ENCODE measurements around the gene CDK5RAP2. TPM values are rescaled to one million over a fixed set of nuclear protein-coding genes. Genes with fewer than 3 reads are reported as not detected.

The CDK5RAP2 gene
- total and polyA plus RNA-seq, 8 donors, result 24.7 to 438 (median 31.3) TPM

DNA sequence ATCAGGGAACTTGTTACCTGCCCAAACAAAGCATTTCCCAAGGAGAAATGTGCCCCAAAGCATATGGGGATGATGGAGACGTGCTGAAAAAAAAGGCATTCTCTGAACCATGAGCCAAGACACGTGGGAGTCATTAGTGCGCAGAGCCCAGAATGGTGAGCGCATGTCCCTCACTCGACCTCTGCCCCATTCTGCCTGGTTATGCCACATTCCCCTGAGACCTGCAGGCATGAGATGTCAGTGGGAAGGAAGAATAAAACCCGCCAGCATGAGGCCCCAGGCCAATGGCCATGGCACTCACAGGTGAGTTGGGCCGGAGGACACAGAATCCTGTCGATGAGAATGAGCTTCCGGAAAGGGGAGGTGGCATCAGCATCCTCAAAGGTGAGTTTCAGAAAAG is 228.9 kb downstream of the CDK5RAP2 start:
- intact Hi-C loops (cut with DNase I; ENCODE audit: low total_unique reads), result no loop called here
- WGBS, 5 donors, result 74 to 83% (median 80%) methylated on average over 9 of the region's 9 CpGs
- H3K4me3 ChIP-seq, result no peak overlapping the region

DNA sequence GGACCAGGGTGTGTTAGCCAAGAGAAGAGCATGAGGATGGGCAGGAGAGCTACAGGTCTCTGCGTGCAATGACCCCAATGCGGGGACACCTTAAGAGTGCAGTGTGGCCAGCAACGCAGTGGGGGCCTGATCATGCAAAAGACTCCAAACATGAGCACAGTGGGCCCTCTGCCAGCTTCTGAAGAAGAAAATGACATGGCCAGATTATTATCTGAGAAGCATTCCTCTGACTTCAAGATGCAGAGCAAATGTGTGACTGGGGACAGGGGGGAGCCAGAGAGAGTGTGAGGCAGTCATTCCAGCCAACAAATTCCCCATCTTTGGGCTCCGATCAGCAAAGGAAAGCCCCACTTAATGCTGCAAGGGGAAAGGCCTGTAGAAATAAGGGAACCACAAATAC is 229.4 kb downstream of the CDK5RAP2 start:
- TF ChIP-seq POLR2AphosphoS5 (IDR thresholded peaks at IDR 0.05) (no peak), POLR2A (IDR thresholded peaks at IDR 0.05) (no peak), EP300 (IDR thresholded peaks at IDR 0.05) (no peak)
- TF ChIP-seq, protein P1, sequence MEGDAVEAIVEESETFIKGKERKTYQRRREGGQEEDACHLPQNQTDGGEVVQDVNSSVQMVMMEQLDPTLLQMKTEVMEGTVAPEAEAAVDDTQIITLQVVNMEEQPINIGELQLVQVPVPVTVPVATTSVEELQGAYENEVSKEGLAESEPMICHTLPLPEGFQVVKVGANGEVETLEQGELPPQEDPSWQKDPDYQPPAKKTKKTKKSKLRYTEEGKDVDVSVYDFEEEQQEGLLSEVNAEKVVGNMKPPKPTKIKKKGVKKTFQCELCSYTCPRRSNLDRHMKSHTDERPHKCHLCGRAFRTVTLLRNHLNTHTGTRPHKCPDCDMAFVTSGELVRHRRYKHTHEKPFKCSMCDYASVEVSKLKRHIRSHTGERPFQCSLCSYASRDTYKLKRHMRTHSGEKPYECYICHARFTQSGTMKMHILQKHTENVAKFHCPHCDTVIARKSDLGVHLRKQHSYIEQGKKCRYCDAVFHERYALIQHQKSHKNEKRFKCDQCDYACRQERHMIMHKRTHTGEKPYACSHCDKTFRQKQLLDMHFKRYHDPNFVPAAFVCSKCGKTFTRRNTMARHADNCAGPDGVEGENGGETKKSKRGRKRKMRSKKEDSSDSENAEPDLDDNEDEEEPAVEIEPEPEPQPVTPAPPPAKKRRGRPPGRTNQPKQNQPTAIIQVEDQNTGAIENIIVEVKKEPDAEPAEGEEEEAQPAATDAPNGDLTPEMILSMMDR (IDR thresholded peaks at IDR 0.05), result no peak
- Histone ChIP-seq H3K36me3 (no peaks in the 10 kb centered on the region), H3K27me3 (peaks cover 0 to 6% (median 0%) of the 10 kb centered on the region in 3 donors), H3K27ac (no peak overlapping the region), H3K4me1 (no peaks in the 10 kb centered on the region), H3K4me3 (no peak overlapping the region), H3K9me3 (no peaks in the 10 kb centered on the region)
- 85 to 93% (median 85%) methylated on average over 4 of the region's 4 CpGs for WGBS, 5 donors
- no peak for DNase-seq
- intact Hi-C loops (cut with DNase I; ENCODE audit: low total_unique reads), result no loop called here

More for the DNA sequence above, 228.9 kb downstream of the CDK5RAP2 start:
- Histone ChIP-seq H3K4me1 (no peaks in the 10 kb centered on the region), H3K9me3 (peaks cover 0 to 2% (median 0%) of the 10 kb centered on the region in 4 donors), H3K27ac (no peak overlapping the region), H3K36me3 (no peaks in the 10 kb centered on the region), H3K27me3 (peaks cover 0 to 6% (median 0%) of the 10 kb centered on the region in 3 donors)
- TF ChIP-seq POLR2A (IDR thresholded peaks at IDR 0.05) (no peak), EP300 (IDR thresholded peaks at IDR 0.05) (no peak), POLR2AphosphoS5 (IDR thresholded peaks at IDR 0.05) (no peak)
- TF ChIP-seq, protein P1 (IDR thresholded peaks at IDR 0.05), result no peak
- no peak for DNase-seq

DNA sequence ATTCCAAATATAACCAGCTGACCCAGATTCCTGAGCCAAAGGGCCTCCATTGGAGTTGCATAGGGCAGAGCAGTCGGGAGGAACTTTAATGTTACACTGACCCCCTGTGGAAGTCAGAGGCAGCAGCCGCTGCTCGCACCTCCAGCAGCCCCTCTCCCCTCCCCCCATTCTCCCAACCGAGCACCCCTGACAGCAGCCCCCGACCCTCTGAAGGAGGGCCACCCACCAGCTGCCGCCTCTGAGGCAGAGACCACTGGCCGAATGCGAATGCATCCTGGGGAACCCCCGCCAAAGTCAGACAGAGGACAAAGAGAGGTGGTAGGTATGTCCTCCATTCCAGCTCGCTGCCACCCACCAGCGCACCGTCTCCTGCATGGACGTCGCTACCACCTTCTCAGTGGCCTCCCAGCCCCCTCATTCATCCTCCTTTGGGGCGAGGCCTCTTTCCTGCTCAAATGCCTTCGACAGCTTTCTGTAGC is 231.0 kb downstream of the CDK5RAP2 start:
- Histone ChIP-seq H3K36me3 (no peaks in the 10 kb centered on the region), H3K4me3 (no peak overlapping the region), H3K27ac (no peak overlapping the region), H3K4me1 (no peaks in the 10 kb centered on the region), H3K27me3 (peaks cover 0 to 6% (median 0%) of the 10 kb centered on the region in 3 donors), H3K9me3 (no peaks in the 10 kb centered on the region)
- TF ChIP-seq POLR2AphosphoS5 (IDR thresholded peaks at IDR 0.05), result no peak
- TF ChIP-seq, protein P1 (IDR thresholded peaks at IDR 0.05), result peak in 5 of 7 experiments; percentile 4 to 46 (median 45)
- no peak for TF ChIP-seq POLR2A (IDR thresholded peaks at IDR 0.05)
- no peak for TF ChIP-seq EP300 (IDR thresholded peaks at IDR 0.05)
- DNase-seq, result peak; percentile 30 to 76
- 18 to 28% (median 21%) methylated on average over 9 to 16 of the region's 16 CpGs for WGBS, 5 donors
- intact Hi-C loops (cut with DNase I; ENCODE audit: low total_unique reads), result no loop called here

DNA sequence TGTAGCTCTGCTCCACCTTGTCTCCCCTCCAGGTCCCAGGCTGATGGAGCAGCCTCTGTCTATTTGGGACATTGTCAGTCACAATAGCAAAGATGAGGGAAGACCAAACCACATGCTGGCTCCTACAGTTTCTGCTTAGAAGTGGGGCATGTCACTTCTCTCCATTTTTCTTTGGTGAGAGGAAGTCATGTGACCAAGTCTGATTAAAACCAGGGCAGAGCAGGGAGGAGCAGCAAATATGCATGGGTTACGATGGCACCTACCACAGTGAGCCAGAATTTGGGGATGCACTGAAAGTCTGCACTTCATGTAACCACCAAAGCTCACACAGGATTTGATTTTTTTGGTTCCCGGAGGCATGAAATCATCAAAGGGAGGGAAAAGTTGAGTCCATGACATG is 234.6 kb downstream of the CDK5RAP2 start:
- WGBS, 5 donors, result 72 to 87% (median 76%) methylated on average over 2 of the region's 2 CpGs
- no peak for TF ChIP-seq EP300 (IDR thresholded peaks at IDR 0.05)
- TF ChIP-seq, protein P1 (IDR thresholded peaks at IDR 0.05), result no peak
- TF ChIP-seq POLR2AphosphoS5 (IDR thresholded peaks at IDR 0.05), result no peak
- no peak for TF ChIP-seq POLR2A (IDR thresholded peaks at IDR 0.05)
- intact Hi-C loops (cut with DNase I; ENCODE audit: low total_unique reads), result no loop called here

More for the DNA sequence above, 234.6 kb downstream of the CDK5RAP2 start:
- H3K27me3 ChIP-seq, result peaks cover 0 to 6% (median 0%) of the 10 kb centered on the region in 3 donors
- H3K4me1 ChIP-seq, result no peaks in the 10 kb centered on the region
- no peak overlapping the region for H3K27ac ChIP-seq
- H3K36me3 ChIP-seq, result no peaks in the 10 kb centered on the region
- DNase-seq, result no peak
- H3K9me3 ChIP-seq, result no peaks in the 10 kb centered on the region
- H3K4me3 ChIP-seq, result no peak overlapping the region
